MCF 10A (cell line): Measurements from ENCODE around the gene KCNAB1. TPM values are rescaled to one million over a fixed set of nuclear protein-coding genes. Genes with fewer than 3 reads are reported as not detected.
"Not testable (repeated sequence)": the region's sequence is repeated elsewhere in the genome, so short reads cannot be mapped to it uniquely, and the experiment has no call there.

Source experiments
- BruUV-seq: library from RNA; stranded (reverse); fragments of 400-500 nt; replicated peaks from 2 replicates; lab custom pipeline; 2021; lab: Mats Ljungman, UMichigan
- CTCF ChIA-PET: fragments of 300-600 bp; sonication (Branson Sonifier 250); formaldehyde crosslinking; extraction: SDS; loops from one replicate; lab custom pipeline; 2021; ENCODE audit warnings: antibody characterized with exemption, inconsistent platforms; lab: Yijun Ruan, JAX
- POLR2A ChIA-PET: fragments of 300-600, 350-650 bp; sonication (Branson Sonifier 250); formaldehyde crosslinking; extraction: SDS; loops from one replicate; lab custom pipeline; 2020; ENCODE audit warnings: antibody characterized with exemption, inconsistent platforms; lab: Yijun Ruan, JAX
- DNase-seq: peaks from one replicate; pipeline ENCODE4 v3.0.0-alpha.2; 2018; ENCODE audit not compliant: unreplicated experiment
- H3K27ac Mint-ChIP-seq: one replicate; pipeline ENCODE4 v1.8.0; 2022; ENCODE audit warnings: mild to moderate bottlenecking, low read depth, mixed read lengths; ENCODE audit not compliant: unreplicated experiment
- H3K27me3 Mint-ChIP-seq: one replicate; pipeline ENCODE4 v1.8.0; 2022; ENCODE audit warnings: mixed read lengths; ENCODE audit not compliant: insufficient read depth, unreplicated experiment
- H3K36me3 Mint-ChIP-seq: one replicate; pipeline ENCODE4 v1.8.0; 2022; ENCODE audit warnings: mild to moderate bottlenecking, moderate library complexity, mixed read lengths; ENCODE audit not compliant: insufficient read depth, unreplicated experiment
- H3K4me1 Mint-ChIP-seq: one replicate; pipeline ENCODE4 v1.8.0; 2022; ENCODE audit warnings: mixed read lengths; ENCODE audit not compliant: insufficient read depth, unreplicated experiment
- H3K4me3 Mint-ChIP-seq: one replicate; pipeline ENCODE4 v1.8.0; 2022; ENCODE audit warnings: mild to moderate bottlenecking, moderate library complexity, mixed read lengths; ENCODE audit not compliant: unreplicated experiment
- H3K9me3 Mint-ChIP-seq: one replicate; pipeline ENCODE4 v1.8.0; 2022; ENCODE audit warnings: mixed read lengths; ENCODE audit not compliant: unreplicated experiment
- CTCF ChIP-seq: fragments of 200-600 bp; IDR thresholded peaks from one replicate; pipeline ENCODE4 v1.8.0; 2022; ENCODE audit warnings: antibody characterized with exemption, mild to moderate bottlenecking; ENCODE audit not compliant: unreplicated experiment
- intact Hi-C: fragments of 100-400 bp; cut with micrococcal nuclease; formaldehyde crosslinking; loops from 2 replicates; pipeline ENCODE4 v1.14.1; 2022
- total RNA-seq: library from RNA; stranded (reverse); gene quantifications from 2 replicates; pipeline ENCODE4 v1.2.3, GENCODE V29; 2022

KCNAB1 gene
- total RNA-seq, 1 experiment from 2014 or later: 0.44 TPM

- ChIA-PET POLR2A (no interaction called here), CTCF (no interaction called here)
- no peaks in the 10 kb centered on the region for H3K4me1 Mint-ChIP-seq
- H3K36me3 Mint-ChIP-seq: no peaks in the 10 kb centered on the region
- no peaks in the 10 kb centered on the region for H3K9me3 Mint-ChIP-seq
- no peak for DNase-seq
- no TSS peak for BruUV-seq
- H3K27me3 Mint-ChIP-seq: peaks cover 40% of the 10 kb centered on the region
- intact Hi-C loops: no loop called here
- no peak overlapping the region for H3K4me3 Mint-ChIP-seq
- H3K27ac Mint-ChIP-seq: no peak overlapping the region
- TF ChIP-seq CTCF: no peak
Measured at GRCh38 chr3:156093964-156094363, 26.4 kb upstream of the KCNAB1 start.

GRCh38 chr3:156094391-156094790 is 26.0 kb upstream of the KCNAB1 start:
- H3K4me3 Mint-ChIP-seq: no peak overlapping the region
- ChIA-PET POLR2A (no interaction called here), CTCF (no interaction called here)
- no peaks in the 10 kb centered on the region for H3K9me3 Mint-ChIP-seq
- no TSS peak for BruUV-seq
- no peaks in the 10 kb centered on the region for H3K36me3 Mint-ChIP-seq
- no peak for DNase-seq
- intact Hi-C loops: no loop called here
- TF ChIP-seq CTCF: no peak
- no peaks in the 10 kb centered on the region for H3K4me1 Mint-ChIP-seq
- H3K27me3 Mint-ChIP-seq: peaks cover 40% of the 10 kb centered on the region
- no peak overlapping the region for H3K27ac Mint-ChIP-seq

GRCh38 chr3:156095652-156096051 is 24.7 kb upstream of the KCNAB1 start:
- POLR2A ChIA-PET: interaction anchor here (0.8 kb wide), 1 partner anchor 9 kb away, joined by 3 read pairs; no protein-coding TSS in a partner anchor
- BruUV-seq, H3K9me3 Mint-ChIP-seq, CTCF ChIA-PET, DNase-seq, H3K4me1 Mint-ChIP-seq, H3K4me3 Mint-ChIP-seq, H3K36me3 Mint-ChIP-seq, H3K27ac Mint-ChIP-seq, intact Hi-C loops: not testable (repeated sequence)
- H3K27me3 Mint-ChIP-seq: peaks cover 40% of the 10 kb centered on the region

GRCh38 chr3:156098437-156099035 is 21.8 kb upstream of the KCNAB1 start:
- TF ChIP-seq CTCF: no peak
- H3K36me3 Mint-ChIP-seq: no peaks in the 10 kb centered on the region
- DNase-seq: no peak
- intact Hi-C loops: no loop called here
- no peaks in the 10 kb centered on the region for H3K9me3 Mint-ChIP-seq
- H3K27me3 Mint-ChIP-seq: peaks cover 40% of the 10 kb centered on the region
- no peak overlapping the region for H3K4me3 Mint-ChIP-seq
- no peaks in the 10 kb centered on the region for H3K4me1 Mint-ChIP-seq
- POLR2A ChIA-PET: interaction anchor here (0.6 kb wide), 1 partner anchor 11 kb away, joined by 3 read pairs; no protein-coding TSS in a partner anchor
- BruUV-seq: no TSS peak
- H3K27ac Mint-ChIP-seq: no peak overlapping the region
- CTCF ChIA-PET: interaction anchor here (0.8 to 1.4 kb wide), 2 partner anchors 52 to 434 kb away, joined by 3 to 4 read pairs; no protein-coding TSS in a partner anchor

- DNase-seq, intact Hi-C loops, H3K9me3 Mint-ChIP-seq, BruUV-seq, POLR2A ChIA-PET, H3K36me3 Mint-ChIP-seq, H3K4me1 Mint-ChIP-seq, H3K4me3 Mint-ChIP-seq, H3K27ac Mint-ChIP-seq: not testable (repeated sequence)
- CTCF ChIA-PET: interaction anchor here (1.4 kb wide), 1 partner anchor 51 kb away, joined by 4 read pairs; no protein-coding TSS in a partner anchor
- peaks cover 33% of the 10 kb centered on the region for H3K27me3 Mint-ChIP-seq
Measured at GRCh38 chr3:156099348-156099747, 21.0 kb upstream of the KCNAB1 start.

GRCh38 chr3:156099984-156100383 is 20.4 kb upstream of the KCNAB1 start:
- H3K4me1 Mint-ChIP-seq, H3K36me3 Mint-ChIP-seq, H3K27ac Mint-ChIP-seq, H3K9me3 Mint-ChIP-seq, DNase-seq, BruUV-seq, intact Hi-C loops, POLR2A ChIA-PET, H3K4me3 Mint-ChIP-seq: not testable (repeated sequence)
- CTCF ChIA-PET: interaction anchor here (1.4 kb wide), 1 partner anchor 51 kb away, joined by 4 read pairs; no protein-coding TSS in a partner anchor
- peaks cover 29% of the 10 kb centered on the region for H3K27me3 Mint-ChIP-seq
